Neural progenitor cell (in vitro differentiated cells): ENCODE results near the gene OR6J1. TPM values are rescaled to one million over a fixed set of nuclear protein-coding genes. Genes with fewer than 3 reads are reported as not detected.
"Not testable (repeated sequence)": the region's sequence is repeated elsewhere in the genome, so short reads cannot be mapped to it uniquely, and the experiment has no call there.

Experiments used
- DNase-seq: peaks from one replicate; pipeline ENCODE4 v3.0.0-alpha.2; 2016; ENCODE audit warnings: low spot score
- H2AFZ ChIP-seq: fragments of 200-600 bp; sonication (generic); replicated peaks from 2 replicates; pipeline ENCODE4 v1.6.1; 2016; ENCODE audit warnings: antibody characterized with exemption
- H3F3A ChIP-seq: fragments of 200-600 bp; sonication (generic); 2 replicates; pipeline ENCODE4 v1.6.1; 2016; ENCODE audit warnings: antibody characterized with exemption, low read depth
- H3K27ac ChIP-seq: fragments of 200-600 bp; sonication (generic); 2 replicates; pipeline ENCODE4 v1.5.1; 2016; ENCODE audit warnings: mild to moderate bottlenecking
- H3K27me3 ChIP-seq: fragments of 200-600 bp; sonication (generic); 2 replicates; pipeline ENCODE4 v1.6.1; 2016; ENCODE audit warnings: mild to moderate bottlenecking, moderate library complexity
- H3K36me3 ChIP-seq: fragments of 200-600 bp; sonication (generic); 2 replicates; pipeline ENCODE4 v1.5.1; 2016
- H3K4me1 ChIP-seq: fragments of 200-600 bp; sonication (generic); 2 replicates; pipeline ENCODE4 v1.6.1; 2016; ENCODE audit warnings: mixed run types
- H3K4me2 ChIP-seq: fragments of 200-600 bp; sonication (generic); 2 replicates; pipeline ENCODE4 v1.6.1; 2016
- H3K4me3 ChIP-seq: fragments of 200-600 bp; sonication (generic); 2 replicates; pipeline ENCODE4 v1.5.1; 2016
- H3K79me2 ChIP-seq: fragments of 200-600 bp; sonication (generic); 2 replicates; pipeline ENCODE4 v1.6.1; 2016; ENCODE audit warnings: low read depth
- H3K9ac ChIP-seq: fragments of 200-600 bp; sonication (generic); 2 replicates; pipeline ENCODE4 v1.6.1; 2016
- H3K9me3 ChIP-seq: fragments of 200-600 bp; sonication (generic); 2 replicates; pipeline ENCODE4 v1.5.1; 2016; ENCODE audit warnings: low read depth
- H4K20me1 ChIP-seq: fragments of 200-600 bp; sonication (generic); 2 replicates; pipeline ENCODE4 v1.6.1; 2016; ENCODE audit warnings: low read depth
- H3K27ac Mint-ChIP-seq: 3 replicates; pipeline ENCODE4 v1.8.0; 2021; ENCODE audit warnings: mixed read lengths
- H3K27me3 Mint-ChIP-seq: 2 replicates; pipeline ENCODE4 v1.8.0; 2022; ENCODE audit warnings: low read depth, mild to moderate bottlenecking, inconsistent platforms, moderate library complexity, mixed read lengths; ENCODE audit not compliant: insufficient read depth
- H3K36me3 Mint-ChIP-seq: 3 replicates; pipeline ENCODE4 v1.8.0; 2021; ENCODE audit warnings: mixed read lengths
- H3K4me1 Mint-ChIP-seq: 3 replicates; pipeline ENCODE4 v1.8.0; 2021; ENCODE audit warnings: mixed read lengths
- H3K4me3 Mint-ChIP-seq: 3 replicates; pipeline ENCODE4 v1.8.0; 2021; ENCODE audit warnings: mild to moderate bottlenecking, moderate library complexity, mixed read lengths
- H3K9me3 Mint-ChIP-seq: 3 replicates; pipeline ENCODE4 v1.8.0; 2020; ENCODE audit warnings: mixed read lengths
- CTCF ChIP-seq: fragments of 200-600 bp; sonication (generic); IDR thresholded peaks from 2 replicates; pipeline ENCODE4 v1.5.1; 2017; ENCODE audit warnings: antibody characterized with exemption, mild to moderate bottlenecking
- EZH2 ChIP-seq: fragments of 200-600 bp; sonication (generic); IDR thresholded peaks from 2 replicates; pipeline ENCODE4 v1.6.1; 2017; ENCODE audit warnings: antibody characterized with exemption, mild to moderate bottlenecking, moderate library complexity
- EZH2phosphoT487 ChIP-seq: fragments of 200-600 bp; sonication (generic); IDR thresholded peaks from 2 replicates; pipeline ENCODE4 v1.6.1; 2017; ENCODE audit warnings: antibody characterized with exemption
- total RNA-seq: library from RNA; depleted of rRNA; stranded (reverse); fragments of >200 nt; gene quantifications from 2 replicates; pipeline ENCODE4 v1.2.3, GENCODE V29; 2015; ENCODE audit warnings: low replicate concordance

The OR6J1 gene
- total RNA-seq: not detected in 2 replicates

GRCh38 chr14:22644305-22644635 lies at the start of gene OR6J1:
TSS of gene OR6J1 (minus strand) at chr14:22644352. CDS start at chr14:22634811, 9,541 bp downstream.
- no peak within 1 kb of the TSS for H3K27ac ChIP-seq
- H3K36me3 ChIP-seq: no peaks in the 10 kb centered on the region
- H3K27ac Mint-ChIP-seq: no peak within 1 kb of the TSS
- no peak within 1 kb of the TSS for H3K4me3 ChIP-seq
- H3K79me2 ChIP-seq: no peaks in the 10 kb centered on the region
- DNase-seq: no peak
- no peaks in the 10 kb centered on the region for H3K36me3 Mint-ChIP-seq
- no peaks in the 10 kb centered on the region for H3K4me1 Mint-ChIP-seq
- no peak for TF ChIP-seq EZH2
- TF ChIP-seq EZH2phosphoT487: no peak
- no peak for TF ChIP-seq CTCF
- H3K9ac ChIP-seq: no peak within 1 kb of the TSS
- H2AFZ ChIP-seq: no peak within 1 kb of the TSS
- no peak within 1 kb of the TSS for H3K4me2 ChIP-seq
- no peaks in the 10 kb centered on the region for H3K27me3 Mint-ChIP-seq
- H3K4me3 Mint-ChIP-seq: no peak within 1 kb of the TSS
- no peaks in the 10 kb centered on the region for H3F3A ChIP-seq
- H3K4me1 ChIP-seq: no peaks in the 10 kb centered on the region
- no peaks in the 10 kb centered on the region for H3K9me3 ChIP-seq
- H4K20me1 ChIP-seq: no peaks in the 10 kb centered on the region
- H3K27me3 ChIP-seq: no peaks in the 10 kb centered on the region
- no peaks in the 10 kb centered on the region for H3K9me3 Mint-ChIP-seq

GRCh38 chr14:22692194-22692593 lies 48.0 kb upstream of the OR6J1 start:
- Histone ChIP-seq H3K36me3 (no peaks in the 10 kb centered on the region), H3K4me1 (no peaks in the 10 kb centered on the region), H3K27ac (no peak overlapping the region), H3K79me2 (no peaks in the 10 kb centered on the region), H3K4me2 (no peak overlapping the region), H3K9me3 (no peaks in the 10 kb centered on the region), H2AFZ (no peak overlapping the region), H3F3A (no peaks in the 10 kb centered on the region), H3K27me3 (no peaks in the 10 kb centered on the region), H4K20me1 (no peaks in the 10 kb centered on the region), H3K4me3 (no peak overlapping the region), H3K9ac (no peak overlapping the region)
- H3K4me3 Mint-ChIP-seq: no peak overlapping the region
- TF ChIP-seq EZH2phosphoT487 (no peak), EZH2 (no peak)
- no peak for DNase-seq
- H3K36me3 Mint-ChIP-seq: no peaks in the 10 kb centered on the region
- peaks cover 2% of the 10 kb centered on the region for H3K27me3 Mint-ChIP-seq
- no peaks in the 10 kb centered on the region for H3K4me1 Mint-ChIP-seq
- peaks cover 19% of the 10 kb centered on the region for H3K9me3 Mint-ChIP-seq
- H3K27ac Mint-ChIP-seq: no peak overlapping the region

GRCh38 chr14:22691171-22691570 lies 47.0 kb upstream of the OR6J1 start:
- Histone ChIP-seq H3K27me3 (no peaks in the 10 kb centered on the region), H3K4me2 (no peak overlapping the region), H3K4me3 (no peak overlapping the region), H3F3A (no peaks in the 10 kb centered on the region), H3K27ac (no peak overlapping the region), H3K4me1 (peaks cover 5% of the 10 kb centered on the region), H3K9ac (no peak overlapping the region), H3K36me3 (no peaks in the 10 kb centered on the region), H2AFZ (no peak overlapping the region), H3K9me3 (no peaks in the 10 kb centered on the region), H4K20me1 (no peaks in the 10 kb centered on the region), H3K79me2 (no peaks in the 10 kb centered on the region)
- peaks cover 2% of the 10 kb centered on the region for H3K27me3 Mint-ChIP-seq
- H3K36me3 Mint-ChIP-seq: no peaks in the 10 kb centered on the region
- peaks cover under 1% of the 10 kb centered on the region for H3K4me1 Mint-ChIP-seq
- DNase-seq: no peak
- H3K9me3 Mint-ChIP-seq: peaks cover 19% of the 10 kb centered on the region
- TF ChIP-seq EZH2 (no peak), EZH2phosphoT487 (no peak), CTCF (no peak)
- no peak overlapping the region for H3K4me3 Mint-ChIP-seq
- no peak overlapping the region for H3K27ac Mint-ChIP-seq

- H3K4me1 Mint-ChIP-seq: peaks cover 10% of the 10 kb centered on the region
- Histone ChIP-seq H3K4me1 (peaks cover 16% of the 10 kb centered on the region), H3K79me2 (no peaks in the 10 kb centered on the region), H3K27ac (no peak overlapping the region), H4K20me1 (no peaks in the 10 kb centered on the region), H3K9me3 (no peaks in the 10 kb centered on the region), H2AFZ (no peak overlapping the region), H3K4me3 (no peak overlapping the region), H3F3A (no peaks in the 10 kb centered on the region), H3K9ac (no peak overlapping the region), H3K4me2 (no peak overlapping the region), H3K36me3 (no peaks in the 10 kb centered on the region), H3K27me3 (no peaks in the 10 kb centered on the region)
- H3K4me3 Mint-ChIP-seq: no peak overlapping the region
- TF ChIP-seq EZH2phosphoT487: no peak
- no peak for TF ChIP-seq EZH2
- no peak for TF ChIP-seq CTCF
- DNase-seq: no peak
- H3K36me3 Mint-ChIP-seq: no peaks in the 10 kb centered on the region
- H3K27me3 Mint-ChIP-seq: peaks cover 4% of the 10 kb centered on the region
- H3K27ac Mint-ChIP-seq: no peak overlapping the region
- peaks cover 19% of the 10 kb centered on the region for H3K9me3 Mint-ChIP-seq
Observed at GRCh38 chr14:22689199-22689598, 45.0 kb upstream of the OR6J1 start.

GRCh38 chr14:22687969-22688368 lies 43.8 kb upstream of the OR6J1 start:
- not testable (repeated sequence) for H2AFZ ChIP-seq, H3K4me3 Mint-ChIP-seq, H3K9ac ChIP-seq, DNase-seq, H3K4me3 ChIP-seq, H3K27me3 ChIP-seq, H3F3A ChIP-seq, H4K20me1 ChIP-seq, H3K4me2 ChIP-seq, H3K9me3 ChIP-seq, H3K36me3 ChIP-seq, H3K27ac ChIP-seq, H3K27ac Mint-ChIP-seq, H3K27me3 Mint-ChIP-seq, H3K79me2 ChIP-seq, H3K36me3 Mint-ChIP-seq
- H3K4me1 ChIP-seq: peaks cover 16% of the 10 kb centered on the region
- peaks cover 10% of the 10 kb centered on the region for H3K4me1 Mint-ChIP-seq
- peaks cover 13% of the 10 kb centered on the region for H3K9me3 Mint-ChIP-seq

GRCh38 chr14:22686176-22686611 lies 42.0 kb upstream of the OR6J1 start:
- DNase-seq: peak; percentile 35
- not testable (repeated sequence) for H3K27ac ChIP-seq, H3K9ac ChIP-seq, H3F3A ChIP-seq, H3K79me2 ChIP-seq, H3K27ac Mint-ChIP-seq, H3K27me3 Mint-ChIP-seq, H3K36me3 ChIP-seq, H4K20me1 ChIP-seq, H3K36me3 Mint-ChIP-seq, H3K4me3 ChIP-seq, H3K4me3 Mint-ChIP-seq, H3K9me3 Mint-ChIP-seq, H3K9me3 ChIP-seq, H3K27me3 ChIP-seq
- H3K4me1 Mint-ChIP-seq: peaks cover 10% of the 10 kb centered on the region
- Histone ChIP-seq H3K4me2 (peak overlapping the region; percentile 72), H3K4me1 (peaks cover 16% of the 10 kb centered on the region), H2AFZ (peak overlapping the region; percentile 97)
